ENCODE data around the gene ZNF768. TPM values are rescaled to one million over a fixed set of nuclear protein-coding genes. Genes with fewer than 3 reads are reported as not detected.

The ZNF768 gene
- total and polyA plus RNA-seq, 2 of the 13 experiments (the other 11 are each of a cell fraction or from before 2014, with no cell fraction given) = 26.7 to 34.4 TPM

- Histone ChIP-seq H3K4me2 (ENCODE audit: low read depth, low read length) (no peak overlapping the region), H2AFZ (ENCODE audit: low read length) (no peak overlapping the region), H3K36me3 (replicated peaks in 1 of 2; ENCODE audit: control insufficient read depth in 1 of 2, insufficient read depth in 2 of 2, low read length in 2 of 2) (no peaks in the 10 kb centered on the region), H3K9ac (ENCODE audit: insufficient read depth, low read depth, low read length) (no peak overlapping the region), H3K27me3 (ENCODE audit: control insufficient read depth in 1 of 2, insufficient read depth in 2 of 2, low read length in 2 of 2) (no peaks in the 10 kb centered on the region), H4K20me1 (ENCODE audit: insufficient read depth, low read length) (no peaks in the 10 kb centered on the region), H3K9me3 (ENCODE audit: low read length) (no peaks in the 10 kb centered on the region), H3K4me3 (replicated peaks in 1 of 3; ENCODE audit: insufficient read depth in 1 of 3, low read depth in 2 of 3, low read length in 3 of 3) (no peak overlapping the region), H3K79me2 (ENCODE audit: insufficient read depth, low read length) (no peaks in the 10 kb centered on the region), H3K4me1 (ENCODE audit: insufficient read depth, low read length) (peaks cover 27% of the 10 kb centered on the region), H3K27ac (ENCODE audit: extremely low read length, insufficient read depth, low read length) (no peak overlapping the region)
- WGBS (ENCODE audit: low lambda C conversion rate) = 58% methylated on average over 2 of the region's 2 CpGs
- POLR2A ChIA-PET = no interaction called here
- BruUV-seq (replicated peaks) = no TSS peak
- DNase-seq (ENCODE audit: low spot score) (no peak), ATAC-seq (peak; percentile 9; the same call in 1 of the 3 replicates), FAIRE-seq (no peak)
- in situ Hi-C loops (cut with HindIII; ENCODE audit: extremely low pct_ligation_motif_present, low pct_unique_long_range_greater_than_20kb) = loop anchor here (5.0 kb wide), 1 partner anchor 58 kb away; no protein-coding TSS in a partner anchor
- intact Hi-C loops (cut with micrococcal nuclease; ENCODE audit: unreplicated experiment) = no loop called here
- CTCF ChIA-PET (ENCODE audit: low intra/inter-chr PET ratio, low total read pairs) = no interaction called here
- TF ChIP-seq TCF7 (IDR thresholded peaks at IDR 0.05; ENCODE audit: low read depth) (no peak), ZNF124 (CRISPR knock-in tag; IDR thresholded peaks at IDR 0.05) (no peak), ZFP36L2 (CRISPR knock-in tag; IDR thresholded peaks at IDR 0.05) (no peak), ZFP82 (CRISPR knock-in tag; IDR thresholded peaks at IDR 0.05; ENCODE audit: borderline replicate concordance) (no peak), ZNF337 (CRISPR knock-in tag; IDR thresholded peaks at IDR 0.05; ENCODE audit: borderline replicate concordance, low read depth) (no peak), SOX6 (IDR thresholded peaks at IDR 0.05) (no peak), SOX6 (CRISPR knock-in tag; IDR thresholded peaks at IDR 0.05) (no peak), PAF1 (CRISPR knock-in tag; IDR thresholded peaks at IDR 0.05) (no peak), ZNF691 (CRISPR knock-in tag; IDR thresholded peaks at IDR 0.05; ENCODE audit: borderline replicate concordance, low read depth) (no peak), HNF4A (CRISPR knock-in tag; IDR thresholded peaks at IDR 0.05) (no peak), ZBTB37 (CRISPR knock-in tag; IDR thresholded peaks at IDR 0.05) (no peak), RBFOX2 (IDR thresholded peaks at IDR 0.05; ENCODE audit: low read depth, low read length) (no peak), RARA (CRISPR knock-in tag; IDR thresholded peaks at IDR 0.05) (no peak), ZNF572 (CRISPR knock-in tag; IDR thresholded peaks at IDR 0.05) (no peak), E2F2 (CRISPR knock-in tag; IDR thresholded peaks at IDR 0.05; ENCODE audit: borderline replicate concordance) (no peak), MIER2 (CRISPR knock-in tag; IDR thresholded peaks at IDR 0.05) (no peak), RFX3 (CRISPR knock-in tag; IDR thresholded peaks at IDR 0.05) (no peak), EED (CRISPR knock-in tag; IDR thresholded peaks at IDR 0.05) (no peak), GLI4 (CRISPR knock-in tag; IDR thresholded peaks at IDR 0.05; ENCODE audit: borderline replicate concordance) (no peak)
Measured at GRCh38 chr16:30515275-30515674, 11.1 kb downstream of the ZNF768 start.

Measured in HepG2 (cell line).